ENCODE data around the gene PNRC2. TPM values are rescaled to one million over a fixed set of nuclear protein-coding genes. Genes with fewer than 3 reads are reported as not detected.

The PNRC2 gene
- total RNA-seq, 1 donor from 2014 or later: 106 TPM

- peaks cover 7% of the 10 kb centered on the region for H3K4me1 Mint-ChIP-seq (ENCODE audit: low read depth, unreplicated experiment)
- no peak overlapping the region for H3K27ac Mint-ChIP-seq (ENCODE audit: unreplicated experiment)
- H3K36me3 Mint-ChIP-seq (ENCODE audit: unreplicated experiment): no peaks in the 10 kb centered on the region
- no peak for TF ChIP-seq CTCF (IDR thresholded peaks at IDR 0.05; ENCODE audit: partially characterized antibody, unreplicated experiment)
- no peaks in the 10 kb centered on the region for H3K9me3 Mint-ChIP-seq (ENCODE audit: unreplicated experiment)
- no peaks in the 10 kb centered on the region for H3K27me3 Mint-ChIP-seq (ENCODE audit: unreplicated experiment)
- H3K4me3 Mint-ChIP-seq (ENCODE audit: unreplicated experiment): no peak overlapping the region
- no peak for DNase-seq
These were observed 39.6 kb downstream of the PNRC2 start for GRCh38 chr1:23999156-23999671.

- no peak for TF ChIP-seq CTCF (IDR thresholded peaks at IDR 0.05; ENCODE audit: partially characterized antibody, unreplicated experiment)
- H3K27ac Mint-ChIP-seq (ENCODE audit: unreplicated experiment): no peak overlapping the region
- H3K9me3 Mint-ChIP-seq (ENCODE audit: unreplicated experiment): no peaks in the 10 kb centered on the region
- no peaks in the 10 kb centered on the region for H3K27me3 Mint-ChIP-seq (ENCODE audit: unreplicated experiment)
- DNase-seq: no peak
- peaks cover 7% of the 10 kb centered on the region for H3K4me1 Mint-ChIP-seq (ENCODE audit: low read depth, unreplicated experiment)
- H3K4me3 Mint-ChIP-seq (ENCODE audit: unreplicated experiment): no peak overlapping the region
- no peaks in the 10 kb centered on the region for H3K36me3 Mint-ChIP-seq (ENCODE audit: unreplicated experiment)
These were observed 43.1 kb downstream of the PNRC2 start for GRCh38 chr1:24002695-24003094.

GRCh38 chr1:24003331-24003972 lies 43.8 kb downstream of the PNRC2 start:
- no peaks in the 10 kb centered on the region for H3K9me3 Mint-ChIP-seq (ENCODE audit: unreplicated experiment)
- no peak overlapping the region for H3K4me3 Mint-ChIP-seq (ENCODE audit: unreplicated experiment)
- H3K4me1 Mint-ChIP-seq (ENCODE audit: low read depth, unreplicated experiment): peaks cover 7% of the 10 kb centered on the region
- no peak for DNase-seq
- TF ChIP-seq CTCF (IDR thresholded peaks at IDR 0.05; ENCODE audit: partially characterized antibody, unreplicated experiment): no peak
- H3K36me3 Mint-ChIP-seq (ENCODE audit: unreplicated experiment): no peaks in the 10 kb centered on the region
- no peak overlapping the region for H3K27ac Mint-ChIP-seq (ENCODE audit: unreplicated experiment)
- no peaks in the 10 kb centered on the region for H3K27me3 Mint-ChIP-seq (ENCODE audit: unreplicated experiment)

GRCh38 chr1:24004132-24004531 lies 44.5 kb downstream of the PNRC2 start:
- Mint-ChIP-seq H3K9me3 (ENCODE audit: unreplicated experiment) (no peaks in the 10 kb centered on the region), H3K4me1 (ENCODE audit: low read depth, unreplicated experiment) (peaks cover 10% of the 10 kb centered on the region), H3K27ac (ENCODE audit: unreplicated experiment) (no peak overlapping the region), H3K36me3 (ENCODE audit: unreplicated experiment) (no peaks in the 10 kb centered on the region), H3K27me3 (ENCODE audit: unreplicated experiment) (no peaks in the 10 kb centered on the region), H3K4me3 (ENCODE audit: unreplicated experiment) (no peak overlapping the region)
- TF ChIP-seq CTCF (IDR thresholded peaks at IDR 0.05; ENCODE audit: partially characterized antibody, unreplicated experiment): no peak
- DNase-seq: no peak

GRCh38 chr1:24005163-24005562 lies 45.5 kb downstream of the PNRC2 start:
- DNase-seq: no peak
- TF ChIP-seq CTCF (IDR thresholded peaks at IDR 0.05; ENCODE audit: partially characterized antibody, unreplicated experiment): no peak
- Mint-ChIP-seq H3K4me1 (ENCODE audit: low read depth, unreplicated experiment) (peaks cover 10% of the 10 kb centered on the region), H3K9me3 (ENCODE audit: unreplicated experiment) (no peaks in the 10 kb centered on the region), H3K27me3 (ENCODE audit: unreplicated experiment) (no peaks in the 10 kb centered on the region), H3K36me3 (ENCODE audit: unreplicated experiment) (no peaks in the 10 kb centered on the region), H3K4me3 (ENCODE audit: unreplicated experiment) (no peak overlapping the region), H3K27ac (ENCODE audit: unreplicated experiment) (no peak overlapping the region)
